A172 (cell line): ENCODE results near the gene SFPQ. TPM values are rescaled to one million over a fixed set of nuclear protein-coding genes. Genes with fewer than 3 reads are reported as not detected.
"Not testable (repeated sequence)": the region's sequence is repeated elsewhere in the genome, so short reads cannot be mapped to it uniquely, and the experiment has no call there.

Experiments used
- DNase-seq: peaks from one replicate; pipeline ENCODE4 v3.0.0-alpha.2; 2015; ENCODE audit warnings: low spot score
- total RNA-seq: library from RNA; depleted of rRNA; stranded (reverse); fragments of >200 nt; shearing (Covaris generic); gene quantifications from 2 replicates; pipeline ENCODE4 v1.2.3, GENCODE V29; 2014; rRNA removed

SFPQ gene
- total RNA-seq, 1 experiment from 2014 or later: 274 TPM

GRCh38 chr1:35143737-35144508 lies 49.0 kb downstream of the SFPQ start:
- no peak for DNase-seq

GRCh38 chr1:35142728-35143127 lies 50.2 kb downstream of the SFPQ start:
- not testable (repeated sequence) for DNase-seq

- DNase-seq: not testable (repeated sequence)
These were observed 50.7 kb downstream of the SFPQ start for GRCh38 chr1:35142294-35142693.

- DNase-seq: not testable (repeated sequence)
These were observed 55.4 kb downstream of the SFPQ start for GRCh38 chr1:35137590-35137989.

GRCh38 chr1:35136780-35137179 lies 56.2 kb downstream of the SFPQ start:
- no peak for DNase-seq

Other genes with a start within 250 kb of the SFPQ start
- 19.7 and 30.6 TPM in 2 replicates for gene TMEM35B, start 207.8 kb downstream of the SFPQ start, total RNA-seq
- 6.7 and 8.4 TPM in 2 replicates for gene ZMYM6, start 161.2 kb downstream of the SFPQ start, total RNA-seq
- 12.4 and 13.5 TPM in 2 replicates for gene ZMYM1, start 113.8 kb downstream of the SFPQ start, total RNA-seq
- 17.7 and 38.9 TPM in 2 replicates for gene ZMYM4, start 75.6 kb upstream of the SFPQ start, total RNA-seq